Tibial artery (tissue), 4 donors: Measurements from ENCODE around the gene ARHGEF28.

ENCODE experiments used
- DNase-seq, 2 donors: peaks; one replicate each; pipeline ENCODE4 v3.0.0-alpha.2; 2019
- H3K27ac ChIP-seq, 2 donors: fragments of 200-600 bp; sonication (generic) in 1 of 2; 1 replicate in 1 of 2; 2 replicates in 1 of 2; pipeline ENCODE4 v1.5.1; 2018 to 2019; ENCODE audit warnings: mild to moderate bottlenecking in 1 of 2
- H3K27me3 ChIP-seq, 2 donors: fragments of 200-600 bp; sonication (generic) in 1 of 2; one replicate each; pipeline versions ENCODE4 v1.5.1 to v1.6.0; 2016 to 2019
- H3K36me3 ChIP-seq, 3 donors: fragments of 200-600 bp; sonication (generic) in 2 of 3; one replicate each; pipeline ENCODE4 v1.5.1; 2016 to 2019; ENCODE audit warnings: mild to moderate bottlenecking in 2 of 3
- H3K4me1 ChIP-seq, 4 donors: fragments of 200-600 bp; sonication (generic) in 2 of 4; 1 replicate in 3 of 4; 2 replicates in 1 of 4; pipeline ENCODE4 v1.5.1; 2016 to 2019
- H3K4me3 ChIP-seq, 2 donors: fragments of 200-600 bp; sonication (generic) in 1 of 2; 1 replicate in 1 of 2; 2 replicates in 1 of 2; pipeline ENCODE4 v1.5.1; 2018 to 2019; ENCODE audit warnings: mild to moderate bottlenecking in 2 of 2
- H3K9me3 ChIP-seq, 3 donors: fragments of 200-600 bp; sonication (generic) in 1 of 3; one replicate each; pipeline ENCODE4 v1.5.1; 2016 to 2019
- intact Hi-C: fragments of 100-400 bp; cut with DNase I; formaldehyde crosslinking; loops from one replicate; pipeline ENCODE4 v1.15.0; 2023; ENCODE audit warnings: low total_unique reads
- TF ChIP-seq, protein P1 (sequence below), 2 experiments: fragments of 200-600 bp in 1 of 2; fragments of 450-650 bp in 1 of 2; IDR thresholded peaks; one replicate each; pipeline ENCODE4 v1.5.1; 2017 to 2019; ENCODE audit warnings: antibody characterized with exemption in 2 of 2, mild to moderate bottlenecking in 1 of 2, moderate library complexity in 1 of 2

ARHGEF28 gene

GRCh38 chr5:73764996-73765395 lies 139.0 kb downstream of the ARHGEF28 start:
- intact Hi-C loops, result no loop called here
- no peaks in the 10 kb centered on the region for H3K27me3 ChIP-seq

DNA sequence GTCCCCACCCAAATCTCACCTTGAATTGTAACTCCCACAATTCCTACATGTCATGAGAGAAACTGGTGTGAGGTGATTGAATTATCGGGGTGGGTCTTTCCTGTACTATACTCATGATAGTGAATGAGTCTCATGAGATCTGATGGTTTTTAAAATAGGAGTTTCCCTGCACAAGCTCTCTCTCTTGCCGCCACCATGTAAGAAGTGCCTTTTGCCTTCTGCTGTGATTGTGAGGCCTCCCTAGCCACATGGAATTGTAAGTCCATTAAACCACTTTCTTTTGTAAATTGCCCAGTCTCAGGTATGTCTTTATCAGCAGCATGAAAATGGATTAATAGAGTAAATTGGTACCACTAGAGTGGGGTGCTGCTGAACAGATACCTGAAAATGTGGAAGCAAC lies 140.9 kb downstream of the ARHGEF28 start:
- H3K36me3 ChIP-seq, result no peaks in the 10 kb centered on the region
- H3K27ac ChIP-seq, result no peak overlapping the region
- no peak for DNase-seq
- H3K4me1 ChIP-seq, result peaks cover 0 to 10% (median 0%) of the 10 kb centered on the region in 4 donors
- intact Hi-C loops, result no loop called here
- no peaks in the 10 kb centered on the region for H3K27me3 ChIP-seq
- H3K4me3 ChIP-seq, result no peak overlapping the region
- TF ChIP-seq, protein P1, sequence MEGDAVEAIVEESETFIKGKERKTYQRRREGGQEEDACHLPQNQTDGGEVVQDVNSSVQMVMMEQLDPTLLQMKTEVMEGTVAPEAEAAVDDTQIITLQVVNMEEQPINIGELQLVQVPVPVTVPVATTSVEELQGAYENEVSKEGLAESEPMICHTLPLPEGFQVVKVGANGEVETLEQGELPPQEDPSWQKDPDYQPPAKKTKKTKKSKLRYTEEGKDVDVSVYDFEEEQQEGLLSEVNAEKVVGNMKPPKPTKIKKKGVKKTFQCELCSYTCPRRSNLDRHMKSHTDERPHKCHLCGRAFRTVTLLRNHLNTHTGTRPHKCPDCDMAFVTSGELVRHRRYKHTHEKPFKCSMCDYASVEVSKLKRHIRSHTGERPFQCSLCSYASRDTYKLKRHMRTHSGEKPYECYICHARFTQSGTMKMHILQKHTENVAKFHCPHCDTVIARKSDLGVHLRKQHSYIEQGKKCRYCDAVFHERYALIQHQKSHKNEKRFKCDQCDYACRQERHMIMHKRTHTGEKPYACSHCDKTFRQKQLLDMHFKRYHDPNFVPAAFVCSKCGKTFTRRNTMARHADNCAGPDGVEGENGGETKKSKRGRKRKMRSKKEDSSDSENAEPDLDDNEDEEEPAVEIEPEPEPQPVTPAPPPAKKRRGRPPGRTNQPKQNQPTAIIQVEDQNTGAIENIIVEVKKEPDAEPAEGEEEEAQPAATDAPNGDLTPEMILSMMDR (IDR thresholded peaks at IDR 0.05), result no peak
- H3K9me3 ChIP-seq, result peaks cover 0 to 8% (median 0%) of the 10 kb centered on the region in 3 donors

More at GRCh38 chr5:73764996-73765395, 139.0 kb downstream of the ARHGEF28 start:
- Histone ChIP-seq H3K36me3 (no peaks in the 10 kb centered on the region), H3K9me3 (peaks cover 0 to 8% (median 0%) of the 10 kb centered on the region in 3 donors), H3K27ac (no peak overlapping the region), H3K4me3 (no peak overlapping the region), H3K4me1 (no peaks in the 10 kb centered on the region)
- DNase-seq, result no peak
- TF ChIP-seq, protein P1 (IDR thresholded peaks at IDR 0.05), result no peak

DNA sequence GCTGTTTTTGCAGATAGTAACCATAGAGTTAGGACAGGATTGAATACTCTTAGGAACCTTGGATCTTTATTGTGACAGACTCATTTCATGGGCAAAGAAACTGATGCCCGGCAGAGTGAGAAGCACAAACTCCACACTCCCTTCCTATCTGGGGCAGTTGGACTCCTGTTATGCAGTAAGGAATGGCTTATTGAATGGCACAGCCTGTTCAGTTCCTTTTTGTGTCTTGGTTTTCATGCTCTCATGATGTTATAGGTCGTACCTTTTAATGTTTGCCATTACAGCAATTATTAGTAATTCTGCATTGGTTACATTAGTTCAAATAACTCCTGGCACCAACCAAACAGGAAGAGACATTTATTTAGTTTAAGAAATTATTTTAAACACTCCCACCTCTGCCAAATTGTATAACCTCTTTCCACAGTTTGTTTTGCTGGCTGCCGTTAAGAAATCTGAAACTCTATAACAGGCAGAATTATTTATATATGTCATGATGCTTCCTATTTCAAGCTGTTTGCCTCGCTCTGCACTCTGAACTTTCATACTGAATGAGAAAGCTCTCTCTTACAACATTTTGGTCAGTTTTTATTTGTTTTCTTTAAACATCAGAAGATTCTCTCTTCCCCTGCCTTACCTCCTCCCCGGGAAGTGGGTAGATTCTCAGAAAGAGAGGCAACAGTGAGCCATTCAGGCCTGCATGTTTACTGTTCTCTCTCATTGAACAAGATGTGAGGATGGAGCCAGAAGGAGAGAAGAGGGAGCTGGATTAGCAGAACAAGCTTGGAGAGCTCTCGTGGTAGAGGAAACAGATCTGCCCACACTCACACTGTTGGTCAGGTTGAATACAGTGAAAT lies 144.4 kb downstream of the ARHGEF28 start:
- TF ChIP-seq, protein P1 (IDR thresholded peaks at IDR 0.05), result no peak

GRCh38 chr5:73774924-73775323 lies 148.9 kb downstream of the ARHGEF28 start:
- intact Hi-C loops, result no loop called here
- TF ChIP-seq, protein P1 (IDR thresholded peaks at IDR 0.05), result no peak

More for the DNA sequence above, 144.4 kb downstream of the ARHGEF28 start:
- no peak overlapping the region for H3K27ac ChIP-seq
- no peak overlapping the region for H3K4me3 ChIP-seq
- intact Hi-C loops, result no loop called here
- no peak for DNase-seq
- no peaks in the 10 kb centered on the region for H3K36me3 ChIP-seq
- no peaks in the 10 kb centered on the region for H3K27me3 ChIP-seq
- H3K9me3 ChIP-seq, result peaks cover 0 to 8% (median 0%) of the 10 kb centered on the region in 3 donors
- peaks cover 0 to 10% (median 0%) of the 10 kb centered on the region in 4 donors for H3K4me1 ChIP-seq

GRCh38 chr5:73776405-73776804 lies 150.4 kb downstream of the ARHGEF28 start:
- no peak overlapping the region for H3K27ac ChIP-seq
- H3K27me3 ChIP-seq, result no peaks in the 10 kb centered on the region
- no peak overlapping the region for H3K4me3 ChIP-seq
- H3K36me3 ChIP-seq, result peaks cover 0 to 9% (median 0%) of the 10 kb centered on the region in 3 donors
- no peak for DNase-seq
- H3K4me1 ChIP-seq, result no peaks in the 10 kb centered on the region
- no peaks in the 10 kb centered on the region for H3K9me3 ChIP-seq
- intact Hi-C loops, result no loop called here
- TF ChIP-seq, protein P1 (IDR thresholded peaks at IDR 0.05), result no peak

More at GRCh38 chr5:73774924-73775323, 148.9 kb downstream of the ARHGEF28 start:
- DNase-seq, result no peak
- Histone ChIP-seq H3K4me1 (peaks cover 0 to 10% (median 0%) of the 10 kb centered on the region in 4 donors), H3K36me3 (no peaks in the 10 kb centered on the region), H3K27ac (no peak overlapping the region), H3K27me3 (no peaks in the 10 kb centered on the region), H3K9me3 (no peaks in the 10 kb centered on the region), H3K4me3 (no peak overlapping the region)
